Keratinocyte (primary cell): ENCODE results near the gene DOCK3. TPM values are rescaled to one million over a fixed set of nuclear protein-coding genes. Genes with fewer than 3 reads are reported as not detected.

Experiments
- DNase-seq: peaks from one replicate; pipeline ENCODE4 v3.0.0-alpha.2; 2011; ENCODE audit warnings: low read depth, missing footprints, low spot score
- FAIRE-seq: peaks from 2 replicates; lab custom pipeline; 2011; peaks lifted over from hg19 to GRCh38; lab: Jason Lieb, UNC
- H2AFZ ChIP-seq: 2 replicates; pipeline ENCODE4 v1.6.0; 2012; ENCODE audit warnings: low read length, control low read depth, inconsistent platforms; ENCODE audit not compliant: control insufficient read depth
- H3K27ac ChIP-seq: 2 replicates; pipeline ENCODE4 v1.5.1; 2011; ENCODE audit warnings: low read length; ENCODE audit not compliant: control insufficient read depth, insufficient read depth
- H3K27me3 ChIP-seq: 3 replicates; pipeline ENCODE4 v1.6.0; 2011; ENCODE audit warnings: low read length; ENCODE audit not compliant: control insufficient read depth, insufficient read depth; ENCODE audit errors: extremely low read depth
- H3K36me3 ChIP-seq, 2 experiments: 2 replicates in 1 of 2; 3 replicates in 1 of 2; pipeline ENCODE4 v1.5.1; 2011; ENCODE audit warnings: low read length in 2 of 2, mild to moderate bottlenecking in 1 of 2; ENCODE audit not compliant: control insufficient read depth in 2 of 2, insufficient read depth in 2 of 2; ENCODE audit errors: extremely low read depth in 1 of 2
- H3K4me1 ChIP-seq: 3 replicates; pipeline ENCODE4 v1.5.1; 2011; ENCODE audit warnings: low read length; ENCODE audit not compliant: control insufficient read depth, insufficient read depth; ENCODE audit errors: extremely low read depth
- H3K4me2 ChIP-seq: 3 replicates; pipeline ENCODE4 v1.6.0; 2011; ENCODE audit warnings: low read depth, low read length; ENCODE audit not compliant: control insufficient read depth, insufficient read depth; ENCODE audit errors: extremely low read depth
- H3K4me3 ChIP-seq, 3 experiments: fragments of 200-600 bp in 1 of 3; sonication (generic) in 1 of 3; 2 replicates in 2 of 3; 3 replicates in 1 of 3; pipeline ENCODE4 v1.5.1; 2011 to 2016; ENCODE audit warnings: low read length in 3 of 3, mild to moderate bottlenecking in 3 of 3, control low read depth in 2 of 3, inconsistent platforms in 1 of 3, low read depth in 1 of 3, mixed read lengths in 1 of 3, mixed run types in 1 of 3, moderate library complexity in 1 of 3; ENCODE audit not compliant: control insufficient read depth in 2 of 3, insufficient read depth in 2 of 3; ENCODE audit errors: extremely low read depth in 1 of 3
- H3K79me2 ChIP-seq: 2 replicates; pipeline ENCODE4 v1.6.0; 2012; ENCODE audit warnings: low read length; ENCODE audit not compliant: control insufficient read depth, insufficient read depth
- H3K9ac ChIP-seq: 3 replicates; pipeline ENCODE4 v1.6.0; 2011; ENCODE audit warnings: low read length; ENCODE audit not compliant: control insufficient read depth, insufficient read depth; ENCODE audit errors: extremely low read depth
- H3K9me1 ChIP-seq: 3 replicates; pipeline ENCODE4 v1.6.0; 2011; ENCODE audit warnings: low read length; ENCODE audit not compliant: control insufficient read depth, insufficient read depth; ENCODE audit errors: extremely low read depth
- H3K9me3 ChIP-seq: 2 replicates; pipeline ENCODE4 v1.5.1; 2012; ENCODE audit warnings: low read depth, low read length; ENCODE audit not compliant: control insufficient read depth
- H4K20me1 ChIP-seq: 3 replicates; pipeline ENCODE4 v1.6.0; 2011; ENCODE audit warnings: low read length; ENCODE audit not compliant: control insufficient read depth, insufficient read depth; ENCODE audit errors: extremely low read depth
- EZH2 ChIP-seq: IDR thresholded peaks from one replicate; pipeline ENCODE4 v1.6.1; 2012; ENCODE audit warnings: inconsistent platforms, mild to moderate bottlenecking, low read length, moderate library complexity
- dilution Hi-C: fragments of 300-500 bp; cut with MboI; formaldehyde crosslinking; loops from one replicate; pipeline ENCODE4 v1.7.0; 2020; ENCODE audit warnings: low sequenced_read_pairs; ENCODE audit not compliant: extremely low pct_ligation_motif_present
- polyA plus RNA-seq, 5 experiments: library from polyadenylated mRNA; depleted of rRNA in 3 of 5; stranded (reverse) in 3 of 5; stranded (forward) in 1 of 5; unstranded in 1 of 5; fragments of >200 nt; gene quantifications; 1 replicate in 1 of 5; 2 replicates in 3 of 5; 3 replicates in 1 of 5; pipeline versions ENCODE4 v1.2.1 to v1.2.3, GENCODE V29; 2011 to 2012; ENCODE audit warnings: missing spikeins in 2 of 5, low read depth in 1 of 5, low replicate concordance in 1 of 5
- TF ChIP-seq, protein P1 (sequence below), 3 experiments: IDR thresholded peaks in 1 of 3; conservative IDR thresholded peaks in 1 of 3; optimal IDR thresholded peaks in 1 of 3; 2 replicates in 2 of 3; 3 replicates in 1 of 3; pipeline versions ENCODE3 to v1.5.1; 2011; ENCODE audit warnings: low read length in 3 of 3, mild to moderate bottlenecking in 3 of 3, moderate library complexity in 2 of 3, control low read depth in 1 of 3, inconsistent platforms in 1 of 3; ENCODE audit not compliant: insufficient read depth in 2 of 3; ENCODE audit errors: extremely low read depth in 1 of 3

Gene DOCK3
- polyA plus RNA-seq, 1 donor (not counting 4 experiments of a cell fraction or from before 2014, with no cell fraction given), result 0.10 TPM

DNA sequence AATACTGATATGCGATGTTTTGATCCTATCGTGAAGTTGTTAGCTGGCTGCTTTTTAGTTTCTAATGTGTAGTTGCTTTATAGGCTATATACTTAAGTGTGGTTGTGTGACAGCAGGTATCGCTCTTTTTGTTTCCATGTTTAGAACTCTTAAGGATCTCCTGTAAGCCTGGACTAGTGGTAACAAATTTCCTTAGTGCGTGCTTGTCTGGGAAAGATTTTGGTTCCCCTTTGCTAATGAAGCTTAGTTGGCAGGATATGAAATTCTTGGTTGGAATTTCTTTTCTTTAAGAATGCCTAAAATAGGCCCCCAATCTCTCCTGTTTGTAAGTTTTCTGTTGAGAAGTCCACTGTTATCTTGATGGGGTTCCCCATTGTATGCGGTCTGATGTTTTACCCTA is 173.6 kb downstream of the DOCK3 start:
- no peak for TF ChIP-seq EZH2
- TF ChIP-seq, protein P1, sequence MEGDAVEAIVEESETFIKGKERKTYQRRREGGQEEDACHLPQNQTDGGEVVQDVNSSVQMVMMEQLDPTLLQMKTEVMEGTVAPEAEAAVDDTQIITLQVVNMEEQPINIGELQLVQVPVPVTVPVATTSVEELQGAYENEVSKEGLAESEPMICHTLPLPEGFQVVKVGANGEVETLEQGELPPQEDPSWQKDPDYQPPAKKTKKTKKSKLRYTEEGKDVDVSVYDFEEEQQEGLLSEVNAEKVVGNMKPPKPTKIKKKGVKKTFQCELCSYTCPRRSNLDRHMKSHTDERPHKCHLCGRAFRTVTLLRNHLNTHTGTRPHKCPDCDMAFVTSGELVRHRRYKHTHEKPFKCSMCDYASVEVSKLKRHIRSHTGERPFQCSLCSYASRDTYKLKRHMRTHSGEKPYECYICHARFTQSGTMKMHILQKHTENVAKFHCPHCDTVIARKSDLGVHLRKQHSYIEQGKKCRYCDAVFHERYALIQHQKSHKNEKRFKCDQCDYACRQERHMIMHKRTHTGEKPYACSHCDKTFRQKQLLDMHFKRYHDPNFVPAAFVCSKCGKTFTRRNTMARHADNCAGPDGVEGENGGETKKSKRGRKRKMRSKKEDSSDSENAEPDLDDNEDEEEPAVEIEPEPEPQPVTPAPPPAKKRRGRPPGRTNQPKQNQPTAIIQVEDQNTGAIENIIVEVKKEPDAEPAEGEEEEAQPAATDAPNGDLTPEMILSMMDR (optimal IDR thresholded peaks at IDR 0.05 in 1 of 3, IDR thresholded peaks at IDR 0.05 in 1 of 3, conservative IDR thresholded peaks at IDR 0.05 in 1 of 3; ENCODE audit: extremely low read depth in 1 of 3, insufficient read depth in 2 of 3, low read length in 3 of 3), result no peak
- H3K36me3 ChIP-seq, result no peaks in the 10 kb centered on the region
- H3K9ac ChIP-seq, result no peak overlapping the region
- H3K4me3 ChIP-seq, result no peak overlapping the region
- DNase-seq, result no peak
- no peaks in the 10 kb centered on the region for H3K4me1 ChIP-seq
- H3K27ac ChIP-seq, result no peak overlapping the region
- no peak overlapping the region for H2AFZ ChIP-seq
- H3K79me2 ChIP-seq, result no peaks in the 10 kb centered on the region
- H3K9me1 ChIP-seq, result no peaks in the 10 kb centered on the region
- dilution Hi-C loops, result no loop called here
- FAIRE-seq, result no peak
- H3K9me3 ChIP-seq, result peaks cover 2% of the 10 kb centered on the region
- no peaks in the 10 kb centered on the region for H3K27me3 ChIP-seq
- H4K20me1 ChIP-seq, result no peaks in the 10 kb centered on the region
- H3K4me2 ChIP-seq, result no peak overlapping the region

DNA sequence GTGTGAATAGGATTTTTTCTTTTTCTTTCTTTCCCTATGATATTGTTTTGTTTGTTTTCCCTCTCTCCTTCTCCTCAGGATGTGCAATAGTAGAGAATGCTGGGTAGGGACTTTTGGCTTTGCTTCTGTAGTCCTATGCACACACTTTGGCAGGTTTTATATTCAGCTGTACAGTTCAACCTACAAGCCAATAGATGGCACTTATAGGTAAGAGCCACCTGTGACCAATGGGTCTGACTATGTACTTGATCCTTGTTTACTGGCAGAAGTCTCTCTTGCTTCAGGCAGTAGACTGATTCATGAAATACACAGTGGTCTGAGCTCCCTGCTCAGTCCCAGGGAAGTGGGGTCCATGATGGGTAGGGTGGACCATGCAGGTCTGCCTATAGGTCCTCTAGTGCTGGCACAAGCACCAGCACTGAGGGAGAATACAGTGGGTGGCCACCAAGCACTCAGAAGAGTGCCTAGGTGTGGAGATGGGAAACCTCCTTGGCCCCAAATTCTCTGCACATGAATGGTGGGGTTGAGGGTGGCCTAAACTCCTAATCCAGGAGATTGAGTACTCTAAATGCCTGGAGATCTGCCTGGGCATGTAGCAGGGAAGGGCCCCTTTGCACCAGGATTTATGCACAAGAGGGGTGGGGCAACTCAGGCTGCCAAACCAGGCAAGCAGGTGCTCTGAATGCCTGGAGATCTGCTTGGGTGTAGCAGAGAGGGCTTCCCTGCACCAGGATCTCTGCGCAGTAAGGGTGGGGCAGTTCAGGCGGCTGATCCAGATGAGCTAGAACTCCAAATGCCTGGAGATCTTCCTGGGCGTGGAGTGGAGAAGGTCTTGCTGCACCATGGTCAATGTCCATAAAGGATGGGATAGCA is 176.1 kb downstream of the DOCK3 start:
- Histone ChIP-seq H3K36me3 (no peaks in the 10 kb centered on the region), H3K9me1 (no peaks in the 10 kb centered on the region), H3K4me1 (peaks cover 3% of the 10 kb centered on the region), H3K9me3 (peaks cover 2% of the 10 kb centered on the region), H3K4me2 (no peak overlapping the region), H3K4me3 (no peak overlapping the region), H3K27me3 (no peaks in the 10 kb centered on the region), H3K27ac (no peak overlapping the region), H2AFZ (no peak overlapping the region), H4K20me1 (no peaks in the 10 kb centered on the region), H3K9ac (no peak overlapping the region), H3K79me2 (no peaks in the 10 kb centered on the region)
- FAIRE-seq (peak; percentile 49), DNase-seq (no peak)
- TF ChIP-seq, protein P1 (optimal IDR thresholded peaks at IDR 0.05 in 1 of 3, IDR thresholded peaks at IDR 0.05 in 1 of 3, conservative IDR thresholded peaks at IDR 0.05 in 1 of 3; ENCODE audit: extremely low read depth in 1 of 3, insufficient read depth in 2 of 3, low read length in 3 of 3), result no peak
- no peak for TF ChIP-seq EZH2
- dilution Hi-C loops, result no loop called here
